Measurements from ENCODE around the gene SLC6A1.

Gene SLC6A1

DNA sequence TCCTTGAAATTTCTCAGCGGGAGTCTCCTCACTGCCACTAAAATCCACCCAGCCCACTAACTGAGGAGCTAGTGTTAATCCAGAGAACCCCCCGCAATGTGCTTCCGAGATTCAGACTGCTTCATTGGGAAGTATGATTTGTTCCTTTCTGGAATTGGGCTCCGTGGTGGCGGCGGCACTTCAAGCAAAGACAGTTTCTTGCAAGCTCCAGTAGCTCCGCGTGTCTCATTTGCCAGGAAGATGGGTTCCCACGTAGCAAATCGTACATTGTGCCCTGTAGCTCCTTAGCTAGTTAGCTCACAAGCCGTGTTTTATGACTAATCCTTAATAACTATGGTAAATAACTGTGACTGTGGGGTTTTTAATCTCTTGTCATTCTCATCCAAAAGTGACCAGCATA lies 45.4 kb downstream of the SLC6A1 start:
- TF ChIP-seq SPI1 (IDR thresholded peaks at IDR 0.05; ENCODE audit: borderline replicate concordance, low read depth) (no peak), POLR2AphosphoS5 (IDR thresholded peaks at IDR 0.05; ENCODE audit: low read depth) (no peak), GABPA (IDR thresholded peaks at IDR 0.05; ENCODE audit: low read depth) (no peak)
- TF ChIP-seq, protein P1, sequence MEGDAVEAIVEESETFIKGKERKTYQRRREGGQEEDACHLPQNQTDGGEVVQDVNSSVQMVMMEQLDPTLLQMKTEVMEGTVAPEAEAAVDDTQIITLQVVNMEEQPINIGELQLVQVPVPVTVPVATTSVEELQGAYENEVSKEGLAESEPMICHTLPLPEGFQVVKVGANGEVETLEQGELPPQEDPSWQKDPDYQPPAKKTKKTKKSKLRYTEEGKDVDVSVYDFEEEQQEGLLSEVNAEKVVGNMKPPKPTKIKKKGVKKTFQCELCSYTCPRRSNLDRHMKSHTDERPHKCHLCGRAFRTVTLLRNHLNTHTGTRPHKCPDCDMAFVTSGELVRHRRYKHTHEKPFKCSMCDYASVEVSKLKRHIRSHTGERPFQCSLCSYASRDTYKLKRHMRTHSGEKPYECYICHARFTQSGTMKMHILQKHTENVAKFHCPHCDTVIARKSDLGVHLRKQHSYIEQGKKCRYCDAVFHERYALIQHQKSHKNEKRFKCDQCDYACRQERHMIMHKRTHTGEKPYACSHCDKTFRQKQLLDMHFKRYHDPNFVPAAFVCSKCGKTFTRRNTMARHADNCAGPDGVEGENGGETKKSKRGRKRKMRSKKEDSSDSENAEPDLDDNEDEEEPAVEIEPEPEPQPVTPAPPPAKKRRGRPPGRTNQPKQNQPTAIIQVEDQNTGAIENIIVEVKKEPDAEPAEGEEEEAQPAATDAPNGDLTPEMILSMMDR (IDR thresholded peaks at IDR 0.05; ENCODE audit: insufficient read depth, low read length) = no peak
- TF ChIP-seq, protein P2, sequence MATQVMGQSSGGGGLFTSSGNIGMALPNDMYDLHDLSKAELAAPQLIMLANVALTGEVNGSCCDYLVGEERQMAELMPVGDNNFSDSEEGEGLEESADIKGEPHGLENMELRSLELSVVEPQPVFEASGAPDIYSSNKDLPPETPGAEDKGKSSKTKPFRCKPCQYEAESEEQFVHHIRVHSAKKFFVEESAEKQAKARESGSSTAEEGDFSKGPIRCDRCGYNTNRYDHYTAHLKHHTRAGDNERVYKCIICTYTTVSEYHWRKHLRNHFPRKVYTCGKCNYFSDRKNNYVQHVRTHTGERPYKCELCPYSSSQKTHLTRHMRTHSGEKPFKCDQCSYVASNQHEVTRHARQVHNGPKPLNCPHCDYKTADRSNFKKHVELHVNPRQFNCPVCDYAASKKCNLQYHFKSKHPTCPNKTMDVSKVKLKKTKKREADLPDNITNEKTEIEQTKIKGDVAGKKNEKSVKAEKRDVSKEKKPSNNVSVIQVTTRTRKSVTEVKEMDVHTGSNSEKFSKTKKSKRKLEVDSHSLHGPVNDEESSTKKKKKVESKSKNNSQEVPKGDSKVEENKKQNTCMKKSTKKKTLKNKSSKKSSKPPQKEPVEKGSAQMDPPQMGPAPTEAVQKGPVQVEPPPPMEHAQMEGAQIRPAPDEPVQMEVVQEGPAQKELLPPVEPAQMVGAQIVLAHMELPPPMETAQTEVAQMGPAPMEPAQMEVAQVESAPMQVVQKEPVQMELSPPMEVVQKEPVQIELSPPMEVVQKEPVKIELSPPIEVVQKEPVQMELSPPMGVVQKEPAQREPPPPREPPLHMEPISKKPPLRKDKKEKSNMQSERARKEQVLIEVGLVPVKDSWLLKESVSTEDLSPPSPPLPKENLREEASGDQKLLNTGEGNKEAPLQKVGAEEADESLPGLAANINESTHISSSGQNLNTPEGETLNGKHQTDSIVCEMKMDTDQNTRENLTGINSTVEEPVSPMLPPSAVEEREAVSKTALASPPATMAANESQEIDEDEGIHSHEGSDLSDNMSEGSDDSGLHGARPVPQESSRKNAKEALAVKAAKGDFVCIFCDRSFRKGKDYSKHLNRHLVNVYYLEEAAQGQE (IDR thresholded peaks at IDR 0.05; ENCODE audit: insufficient replicate concordance, low read depth) = no peak
- H3K4me3 ChIP-seq (replicated peaks; ENCODE audit: insufficient read depth, low read length) = no peak overlapping the region
- no peak overlapping the region for H3K27ac ChIP-seq (replicated peaks)
- no peak for DNase-seq (ENCODE audit: low read depth in 1 of 2, low spot score in 1 of 2)
- H3K27me3 ChIP-seq (ENCODE audit: insufficient read depth, poor library complexity, severe bottlenecking) = peaks cover 19% of the 10 kb centered on the region

DNA sequence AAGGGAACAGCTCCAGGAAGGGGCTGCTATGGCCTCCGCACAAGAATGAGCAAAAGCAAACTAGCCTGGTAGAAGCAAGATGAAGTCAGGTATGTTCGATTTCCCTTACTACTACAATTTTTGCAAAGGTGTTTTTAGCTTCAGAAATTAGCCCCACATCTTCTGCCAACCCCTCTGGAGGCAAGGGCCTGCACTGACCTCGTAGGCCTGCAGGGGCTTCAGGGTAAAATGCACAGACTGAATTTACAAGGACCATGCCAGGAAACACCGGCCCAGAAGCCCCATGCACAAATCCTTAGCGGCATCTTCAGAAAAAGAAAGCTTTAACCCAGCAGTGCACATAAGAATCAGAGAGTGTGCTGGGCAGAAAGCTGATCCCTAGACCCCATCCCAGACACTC lies 53.0 kb downstream of the SLC6A1 start:
- no peak overlapping the region for H3K4me3 ChIP-seq (replicated peaks; ENCODE audit: insufficient read depth, low read length)
- peaks cover 8% of the 10 kb centered on the region for H3K27me3 ChIP-seq (ENCODE audit: insufficient read depth, poor library complexity, severe bottlenecking)
- TF ChIP-seq POLR2AphosphoS5 (IDR thresholded peaks at IDR 0.05; ENCODE audit: low read depth) (no peak), SPI1 (IDR thresholded peaks at IDR 0.05; ENCODE audit: borderline replicate concordance, low read depth) (no peak), GABPA (IDR thresholded peaks at IDR 0.05; ENCODE audit: low read depth) (no peak)
- TF ChIP-seq, protein P2 (IDR thresholded peaks at IDR 0.05; ENCODE audit: insufficient replicate concordance, low read depth) = no peak
- TF ChIP-seq, protein P1 (IDR thresholded peaks at IDR 0.05; ENCODE audit: insufficient read depth, low read length) = no peak
- DNase-seq (ENCODE audit: low read depth in 1 of 2, low spot score in 1 of 2) = no peak
- H3K27ac ChIP-seq (replicated peaks) = no peak overlapping the region

DNA sequence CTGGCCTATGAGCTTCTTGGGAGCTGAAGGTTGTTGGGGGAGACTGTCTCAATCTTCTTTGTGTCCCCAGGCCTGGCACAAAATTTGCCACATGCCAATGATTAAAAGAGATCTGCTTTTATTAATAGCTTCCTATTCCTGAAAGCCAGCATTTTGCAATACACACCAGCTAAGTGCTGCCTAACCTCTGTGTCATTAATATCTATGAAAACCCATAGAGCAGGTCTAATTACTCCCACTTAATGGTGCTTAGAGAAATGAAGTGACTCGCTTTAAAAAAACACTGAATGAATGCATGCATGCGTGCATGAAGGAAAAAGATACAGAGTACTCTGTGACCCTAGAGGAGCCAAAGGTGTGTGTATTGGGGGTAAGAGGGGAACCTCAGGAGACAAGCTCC lies 55.0 kb downstream of the SLC6A1 start:
- Histone ChIP-seq H3K27ac (replicated peaks) (no peak overlapping the region), H3K4me3 (replicated peaks; ENCODE audit: insufficient read depth, low read length) (no peak overlapping the region), H3K27me3 (ENCODE audit: insufficient read depth, poor library complexity, severe bottlenecking) (peaks cover 8% of the 10 kb centered on the region)
- TF ChIP-seq SPI1 (IDR thresholded peaks at IDR 0.05; ENCODE audit: borderline replicate concordance, low read depth) (no peak), GABPA (IDR thresholded peaks at IDR 0.05; ENCODE audit: low read depth) (no peak), POLR2AphosphoS5 (IDR thresholded peaks at IDR 0.05; ENCODE audit: low read depth) (no peak)
- TF ChIP-seq, protein P2 (IDR thresholded peaks at IDR 0.05; ENCODE audit: insufficient replicate concordance, low read depth) = no peak
- TF ChIP-seq, protein P1 (IDR thresholded peaks at IDR 0.05; ENCODE audit: insufficient read depth, low read length) = no peak
- DNase-seq (ENCODE audit: low read depth in 1 of 2, low spot score in 1 of 2) = no peak

Data from HL-60 (cell line).